H1 (cell line): ENCODE results near the gene CORO2B. TPM values are rescaled to one million over a fixed set of nuclear protein-coding genes. Genes with fewer than 3 reads are reported as not detected.

Experiments used
- CTCF ChIA-PET: fragments of 300-600 bp; sonication (Branson Sonifier 250); formaldehyde crosslinking; loops from one replicate; lab custom pipeline; 2021; ENCODE audit not compliant: partially characterized antibody; lab: Charles Lee
- POLR2A ChIA-PET: fragments of 300-600 bp; sonication (Branson Sonifier 250); formaldehyde crosslinking; loops from one replicate; lab custom pipeline; 2021; ENCODE audit warnings: inconsistent platforms; ENCODE audit not compliant: partially characterized antibody; lab: Charles Lee
- DNase-seq, 2 experiments: peaks; one replicate each; pipeline versions ENCODE4 v3.0.0 to v3.0.0-alpha.2; 2010 to 2022; ENCODE audit warnings: low spot score in 2 of 2, low read depth in 1 of 2, mixed read lengths in 1 of 2
- FAIRE-seq: peaks from 2 replicates; lab custom pipeline; 2011; peaks lifted over from hg19 to GRCh38; lab: Jason Lieb, UNC
- H2AFZ ChIP-seq: 2 replicates; pipeline ENCODE4 v1.8.1; 2012; ENCODE audit warnings: low read length, inconsistent platforms
- H2AK5ac ChIP-seq: 2 replicates; pipeline ENCODE4 v1.6.1; 2013; ENCODE audit warnings: low read depth, low read length
- H2BK120ac ChIP-seq: replicated peaks from 2 replicates; pipeline ENCODE3; 2013; ENCODE audit warnings: low read depth, low read length, inconsistent platforms
- H2BK12ac ChIP-seq: 2 replicates; pipeline ENCODE4 v1.6.1; 2013; ENCODE audit warnings: low read depth, low read length
- H2BK15ac ChIP-seq: 2 replicates; pipeline ENCODE4 v1.6.1; 2013; ENCODE audit warnings: low read length
- H2BK20ac ChIP-seq: 2 replicates; pipeline ENCODE4 v1.6.1; 2013; ENCODE audit warnings: low read length
- H2BK5ac ChIP-seq: 2 replicates; pipeline ENCODE4 v1.6.1; 2013; ENCODE audit warnings: low read depth, low read length
- H3K14ac ChIP-seq: 2 replicates; pipeline ENCODE4 v1.6.1; 2013; ENCODE audit warnings: inconsistent platforms; ENCODE audit not compliant: insufficient read length
- H3K18ac ChIP-seq: 2 replicates; pipeline ENCODE4 v1.6.1; 2013; ENCODE audit warnings: low read length; ENCODE audit errors: extremely low read depth
- H3K23ac ChIP-seq: 2 replicates; pipeline ENCODE4 v1.6.1; 2013; ENCODE audit warnings: inconsistent platforms; ENCODE audit not compliant: insufficient read length
- H3K23me2 ChIP-seq: 2 replicates; pipeline ENCODE4 v1.6.1; 2013; ENCODE audit warnings: low read depth, low read length
- H3K27ac ChIP-seq: 2 replicates; pipeline ENCODE4 v1.6.1; 2011; ENCODE audit warnings: low read depth, low read length, inconsistent platforms
- H3K27me3 ChIP-seq, 4 experiments: replicated peaks in 1 of 4; 1 replicate in 1 of 4; 2 replicates in 3 of 4; pipeline versions ENCODE4 v1.6.1 to v1.8.1; 2011 to 2013; ENCODE audit warnings: low read length in 3 of 4, mild to moderate bottlenecking in 3 of 4, inconsistent platforms in 2 of 4, mixed read lengths in 2 of 4, moderate library complexity in 1 of 4; ENCODE audit not compliant: control insufficient read depth in 3 of 4, insufficient read depth in 3 of 4; ENCODE audit errors: extremely low read depth in 1 of 4
- H3K36me3 ChIP-seq, 4 experiments: 2 replicates each; pipeline versions ENCODE4 v1.6.1 to v1.8.1; 2011 to 2013; ENCODE audit warnings: mild to moderate bottlenecking in 4 of 4, low read length in 3 of 4, moderate library complexity in 2 of 4, control low read depth in 1 of 4, inconsistent platforms in 1 of 4; ENCODE audit not compliant: insufficient read depth in 4 of 4, control insufficient read depth in 2 of 4
- H3K4ac ChIP-seq: replicated peaks from 2 replicates; pipeline ENCODE3; 2013; ENCODE audit warnings: low read length, low read depth, mixed read lengths, inconsistent platforms; ENCODE audit not compliant: insufficient read length
- H3K4me1 ChIP-seq, 4 experiments: replicated peaks in 1 of 4; 1 replicate in 1 of 4; 2 replicates in 3 of 4; pipeline versions ENCODE4 v1.6.1 to v1.8.1; 2011 to 2013; ENCODE audit warnings: low read length in 3 of 4, inconsistent platforms in 2 of 4, mixed read lengths in 1 of 4; ENCODE audit not compliant: insufficient read depth in 4 of 4, control insufficient read depth in 3 of 4
- H3K4me2 ChIP-seq, 2 experiments: 2 replicates each; pipeline versions ENCODE4 v1.6.1 to v1.8.1; 2011 to 2013; ENCODE audit warnings: low read depth in 2 of 2, low read length in 2 of 2, control low read depth in 1 of 2, inconsistent platforms in 1 of 2, mild to moderate bottlenecking in 1 of 2; ENCODE audit not compliant: insufficient read depth in 1 of 2
- H3K4me3 ChIP-seq, 4 experiments: fragments of 200-600, 300-600 bp in 1 of 4; sonication (generic), shearing (Covaris generic), sonication (Bioruptor Twin) in 1 of 4; 2 replicates each; pipeline versions ENCODE4 v1.5.1 to v1.8.1; 2011 to 2016; ENCODE audit warnings: low read length in 4 of 4, low read depth in 3 of 4, control low read depth in 2 of 4, inconsistent platforms in 2 of 4, mild to moderate bottlenecking in 2 of 4, mixed read lengths in 1 of 4, moderate library complexity in 1 of 4; ENCODE audit not compliant: insufficient read depth in 2 of 4; ENCODE audit errors: extremely low read depth in 1 of 4
- H3K56ac ChIP-seq: replicated peaks from 2 replicates; pipeline ENCODE3; 2013; ENCODE audit warnings: low read depth, mild to moderate bottlenecking, mixed read lengths, low read length, inconsistent platforms; ENCODE audit not compliant: insufficient read length
- H3K79me1 ChIP-seq: 2 replicates; pipeline ENCODE4 v1.6.1; 2013; ENCODE audit warnings: low read depth, low read length, control low read depth
- H3K79me2 ChIP-seq, 2 experiments: 2 replicates each; pipeline versions ENCODE4 v1.6.1 to v1.8.1; 2012 to 2013; ENCODE audit warnings: low read length in 2 of 2, mild to moderate bottlenecking in 2 of 2, inconsistent platforms in 1 of 2; ENCODE audit not compliant: insufficient read depth in 2 of 2, control insufficient read depth in 1 of 2
- H3K9ac ChIP-seq, 4 experiments: replicated peaks in 1 of 4; 1 replicate in 1 of 4; 2 replicates in 3 of 4; pipeline versions ENCODE4 v1.6.1 to v1.8.1; 2011 to 2013; ENCODE audit warnings: low read depth in 3 of 4, low read length in 3 of 4, control low read depth in 2 of 4, mild to moderate bottlenecking in 2 of 4, moderate library complexity in 2 of 4, inconsistent platforms in 1 of 4; ENCODE audit errors: extremely low read depth in 1 of 4
- H3K9me3 ChIP-seq, 2 experiments: 2 replicates each; pipeline versions ENCODE4 v1.6.1 to v1.8.1; 2012 to 2013; ENCODE audit warnings: mild to moderate bottlenecking in 2 of 2, moderate library complexity in 2 of 2, control low read depth in 1 of 2, inconsistent platforms in 1 of 2, low read depth in 1 of 2, low read length in 1 of 2, mixed read lengths in 1 of 2; ENCODE audit not compliant: insufficient read depth in 2 of 2
- H4K20me1 ChIP-seq, 2 experiments: replicated peaks in 1 of 2; 2 replicates each; pipeline versions ENCODE3 to v1.8.1; 2011 to 2013; ENCODE audit warnings: inconsistent platforms in 2 of 2, low read length in 2 of 2, mild to moderate bottlenecking in 1 of 2; ENCODE audit not compliant: insufficient read depth in 2 of 2, control insufficient read depth in 1 of 2
- H4K5ac ChIP-seq: 2 replicates; pipeline ENCODE4 v1.6.1; 2013; ENCODE audit warnings: low read length, low read depth, mixed read lengths, inconsistent platforms; ENCODE audit not compliant: insufficient read length
- H4K8ac ChIP-seq: 2 replicates; pipeline ENCODE4 v1.8.0; 2013; ENCODE audit warnings: mild to moderate bottlenecking, moderate library complexity, low read length, inconsistent platforms; ENCODE audit not compliant: insufficient read depth; ENCODE audit errors: extremely low read depth
- H4K91ac ChIP-seq: replicated peaks from 2 replicates; pipeline ENCODE3; 2013; ENCODE audit warnings: low read length, mixed read lengths, inconsistent platforms; ENCODE audit not compliant: insufficient read length
- CBX5 ChIP-seq: fragments of 300-800, 300-1000 bp; sonication (generic); IDR thresholded peaks from 2 replicates; pipeline ENCODE4 v1.7.1; 2016; ENCODE audit warnings: antibody characterized with exemption, low read length, low read depth
- CEBPB ChIP-seq: IDR thresholded peaks from 2 replicates; pipeline ENCODE4 v1.6.1; 2012; ENCODE audit warnings: low read depth, low read length
- CREB1 ChIP-seq: IDR thresholded peaks from 2 replicates; pipeline ENCODE4 v1.6.1; 2012; ENCODE audit warnings: inconsistent platforms
- CTCF ChIP-seq, 3 experiments: IDR thresholded peaks; 1 replicate in 2 of 3; 2 replicates in 1 of 3; pipeline versions ENCODE4 v1.5.1 to v1.6.1; 2011; ENCODE audit warnings: low read length in 3 of 3, mild to moderate bottlenecking in 3 of 3, inconsistent platforms in 2 of 3, low read depth in 1 of 3, moderate library complexity in 1 of 3; ENCODE audit not compliant: insufficient read depth in 1 of 3; ENCODE audit errors: control extremely low read depth in 1 of 3
- EGR1 ChIP-seq: IDR thresholded peaks from 2 replicates; pipeline ENCODE4 v1.6.1; 2011; ENCODE audit warnings: low read depth, low read length, borderline replicate concordance
- KDM5A ChIP-seq: fragments of 200-600 bp; IDR thresholded peaks from 2 replicates; pipeline ENCODE4 v1.7.1; 2012; ENCODE audit warnings: mild to moderate bottlenecking, low read length, inconsistent platforms, mixed read lengths
- MAFK ChIP-seq: IDR thresholded peaks from 2 replicates; pipeline ENCODE4 v1.6.1; 2012; ENCODE audit warnings: low read depth, mild to moderate bottlenecking, improper control_type of control experiment, low read length
- NRF1 ChIP-seq: IDR thresholded peaks from 2 replicates; pipeline ENCODE4 v1.6.1; 2011; ENCODE audit warnings: mild to moderate bottlenecking, low read depth, low read length, improper control_type of control experiment
- POLR2AphosphoS5 ChIP-seq: IDR thresholded peaks from 2 replicates; pipeline ENCODE4 v1.6.1; 2011; ENCODE audit warnings: low read depth, low read length
- POU5F1 ChIP-seq: IDR thresholded peaks from 2 replicates; pipeline ENCODE4 v1.6.1; 2011; ENCODE audit warnings: low read depth, mild to moderate bottlenecking, low read length, moderate library complexity
- SIRT6 ChIP-seq: IDR thresholded peaks from one replicate; pipeline ENCODE4 v1.7.1; 2012; ENCODE audit warnings: low read length, inconsistent platforms
- SIX5 ChIP-seq: IDR thresholded peaks from 2 replicates; pipeline ENCODE4 v1.6.1; 2011; ENCODE audit warnings: mild to moderate bottlenecking, low read depth, low read length
- SUZ12 ChIP-seq: fragments of 200-600 bp; sonication (generic); IDR thresholded peaks from 2 replicates; pipeline ENCODE4 v1.6.1; 2012; ENCODE audit warnings: mild to moderate bottlenecking, inconsistent platforms, low read length, moderate library complexity, mixed read lengths
- TAF7 ChIP-seq: optimal IDR thresholded peaks from 2 replicates; pipeline ENCODE3; 2011; ENCODE audit warnings: low read depth, mild to moderate bottlenecking, inconsistent platforms, low read length, moderate library complexity, borderline replicate concordance
- WGBS, 2 experiments: shearing (Covaris generic) in 1 of 2; methylation state at CpG; one replicate each; pipeline versions ENCODE4 v1.1.6 to v1.1.7; 2013 to 2015; ENCODE audit warnings: low lambda C conversion rate in 2 of 2, mixed read lengths in 2 of 2, inconsistent platforms in 1 of 2, low coverage in 1 of 2, missing lambda C conversion rate in 1 of 2; ENCODE audit not compliant: insufficient replicate concordance in 2 of 2, insufficient coverage in 1 of 2, insufficient read length in 1 of 2; ENCODE audit errors: extremely low coverage in 1 of 2, missing lambda C conversion rate in 1 of 2; 5-methylcytosine and 5-hydroxymethylcytosine counted together
- polyA plus RNA-seq, 7 experiments: library from polyadenylated mRNA; depleted of rRNA in 3 of 7; stranded (reverse) in 5 of 7; unstranded in 2 of 7; fragments of >200 nt in 5 of 7; fragments of 200-250 nt in 2 of 7; gene quantifications; 1 replicate in 5 of 7; 2 replicates in 1 of 7; 4 replicates in 1 of 7; pipeline versions ENCODE4 v1.2.1 to v1.2.3, GENCODE V29; 2011 to 2013; ENCODE audit warnings: missing spikeins in 2 of 7, mixed read lengths in 2 of 7
- total RNA-seq: library from RNA; stranded (reverse); fragmentation: NEBNext Ultra II Directional; extraction: Animal tissue kit (Norgen Biotek cat#: 25700); gene quantifications from 2 replicates; pipeline ENCODE4 v1.2.1, GENCODE V29; 2021

CORO2B gene
- total and polyA plus RNA-seq, 2 of the 8 experiments (the other 6 are each of a cell fraction or from before 2014, with no cell fraction given), result 3.4 to 6.7 TPM

GRCh38 chr15:68709876-68710275, 131.1 kb downstream of the CORO2B start:
- H2BK120ac ChIP-seq, result no peak overlapping the region
- H4K20me1 ChIP-seq, result no peaks in the 10 kb centered on the region
- no peak overlapping the region for H4K91ac ChIP-seq
- no peaks in the 10 kb centered on the region for H3K23me2 ChIP-seq
- H3K18ac ChIP-seq, result no peak overlapping the region
- H3K9me3 ChIP-seq, result no peaks in the 10 kb centered on the region
- H3K79me2 ChIP-seq, result no peaks in the 10 kb centered on the region
- ChIA-PET POLR2A (interaction anchor here (1.1 kb wide), 1 partner anchor 9 kb away, joined by 4 read pairs; no protein-coding TSS in a partner anchor), CTCF (no interaction called here)
- no peak for FAIRE-seq
- H2AFZ ChIP-seq, result no peak overlapping the region
- H3K27me3 ChIP-seq, result no peaks in the 10 kb centered on the region; a peak in 1 of 7 replicates
- H3K56ac ChIP-seq, result no peak overlapping the region
- no peak overlapping the region for H3K4me2 ChIP-seq
- H3K4me1 ChIP-seq, result no peaks in the 10 kb centered on the region
- H3K23ac ChIP-seq, result no peak overlapping the region
- H2BK5ac ChIP-seq, result no peak overlapping the region
- WGBS, 2 experiments, result 100% methylated on average over 1 of the region's 1 CpG; no CpG with 5 or more reads in 1 of the 2 experiments
- H4K8ac ChIP-seq, result no peak overlapping the region
- no peak overlapping the region for H2BK12ac ChIP-seq
- H2AK5ac ChIP-seq, result no peak overlapping the region
- H3K4ac ChIP-seq, result no peak overlapping the region
- no peak overlapping the region for H3K14ac ChIP-seq
- no peak overlapping the region for H4K5ac ChIP-seq
- no peaks in the 10 kb centered on the region for H3K36me3 ChIP-seq
- H2BK20ac ChIP-seq, result no peak overlapping the region
- no peak overlapping the region for H2BK15ac ChIP-seq
- no peak for DNase-seq
- H3K27ac ChIP-seq, result no peak overlapping the region
- no peak overlapping the region for H3K9ac ChIP-seq
- H3K4me3 ChIP-seq, result no peak overlapping the region
- no peaks in the 10 kb centered on the region for H3K79me1 ChIP-seq
- TF ChIP-seq SIRT6, result no peak
- TF ChIP-seq POLR2AphosphoS5, result no peak
- TF ChIP-seq POU5F1, result no peak
- TF ChIP-seq CEBPB, result no peak
- no peak for TF ChIP-seq MAFK
- no peak for TF ChIP-seq CREB1
- TF ChIP-seq NRF1, result no peak
- TF ChIP-seq EGR1, result no peak
- TF ChIP-seq TAF7, result no peak
- no peak for TF ChIP-seq SIX5
- TF ChIP-seq SUZ12, result no peak
- TF ChIP-seq CBX5, result no peak
- TF ChIP-seq KDM5A, result no peak
- no peak for TF ChIP-seq CTCF (IDR thresholded peaks at IDR 0.05; ENCODE audit: control extremely low read depth in 1 of 3, insufficient read depth in 1 of 3, low read depth in 1 of 3, low read length in 3 of 3)
